A549 treated with CORT108297 at 1 μM for 4 hours (cell line): ENCODE data around the gene RBP3. TPM values are rescaled to one million over a fixed set of nuclear protein-coding genes. Genes with fewer than 3 reads are reported as not detected.

ENCODE experiments used
- total RNA-seq: library from RNA; stranded (reverse); fragments of 200-300 nt; extraction: Qiagen RNA extraction; gene quantifications from 5 replicates; pipeline ENCODE4 v1.2.3, GENCODE V29; 2022

The RBP3 gene
- total RNA-seq: not detected in 5 replicates

DNA sequence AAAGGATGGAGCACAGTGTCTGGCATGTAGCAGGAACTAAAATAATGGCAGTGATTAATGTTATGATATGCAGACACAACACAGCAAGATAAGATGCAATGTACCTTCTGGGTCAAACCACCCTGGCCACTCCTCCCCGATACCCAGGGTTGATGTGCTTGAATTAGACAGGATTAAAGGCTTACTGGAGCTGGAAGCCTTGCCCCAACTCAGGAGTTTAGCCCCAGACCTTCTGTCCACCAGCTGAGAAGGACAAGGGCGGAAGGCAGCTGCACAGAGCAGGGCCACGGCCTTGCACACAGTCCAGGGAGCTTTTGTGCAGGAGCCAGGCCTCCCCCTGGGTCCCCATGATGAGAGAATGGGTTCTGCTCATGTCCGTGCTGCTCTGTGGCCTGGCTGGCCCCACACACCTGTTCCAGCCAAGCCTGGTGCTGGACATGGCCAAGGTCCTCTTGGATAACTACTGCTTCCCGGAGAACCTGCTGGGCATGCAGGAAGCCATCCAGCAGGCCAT lies at the start of gene RBP3:
Gene RBP3, plus strand, starts transcription at position 226 of the 514 bp plus-strand sequence. Its CDS starts 122 bp downstream, at position 348.

GRCh38 chr10:47299611-47300428 lies 48.3 kb upstream of the RBP3 start, which contains the start of gene GDF10:
TSS of gene GDF10 (plus strand) at chr10:47300197. CDS start at chr10:47300652, 455 bp downstream.

GRCh38 chr10:47322300-47323061 lies 25.7 kb upstream of the RBP3 start, which contains the start of gene GDF2:
TSS of gene GDF2 (plus strand) at chr10:47322454. CDS start at chr10:47322669, 215 bp downstream.

DNA sequence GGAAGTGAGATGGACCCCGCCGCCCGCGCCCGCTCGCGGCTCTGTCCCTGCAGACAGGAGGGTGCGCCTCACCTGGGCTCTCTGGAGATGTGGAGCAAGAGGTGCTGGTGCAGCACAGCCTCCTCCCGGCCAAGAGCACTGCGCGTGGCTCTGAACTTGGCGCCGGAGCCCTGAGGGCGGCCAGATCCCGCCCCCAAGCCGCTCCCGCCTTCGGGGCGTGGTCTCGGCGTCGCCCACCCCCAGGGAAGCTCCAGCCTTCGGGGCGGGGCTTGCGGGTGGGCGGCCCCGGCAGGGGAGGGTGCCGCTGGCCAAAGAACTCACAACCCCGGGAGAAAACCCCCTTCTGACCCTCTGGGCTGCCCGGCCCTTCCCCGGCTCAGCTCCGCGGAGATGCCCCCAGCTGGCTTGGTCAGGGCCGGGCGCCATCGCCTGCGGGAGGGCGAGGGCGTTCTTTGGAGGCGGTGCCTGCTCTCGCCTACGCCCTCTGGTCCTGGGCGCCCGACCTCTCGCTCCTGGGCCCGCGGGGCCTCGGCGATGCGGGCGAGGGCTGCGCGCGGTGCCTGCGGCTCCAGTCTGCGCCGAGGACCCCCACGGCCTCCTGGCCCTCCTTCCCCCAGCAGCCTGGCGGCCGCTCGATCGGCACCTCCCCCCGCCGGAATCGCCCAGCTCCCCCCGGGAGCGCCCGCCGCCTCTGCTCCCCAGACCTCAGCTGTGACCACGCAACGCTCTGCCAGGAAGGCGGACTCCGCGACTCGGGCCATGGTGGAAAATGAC lies 36.2 kb downstream of the RBP3 start, which contains the start of gene ZNF488:
Gene ZNF488, minus strand, starts transcription at position 146 of the 774 bp plus-strand sequence. CDS start 15,464 bp downstream, outside the sequence.

Other genes starting within 250 kb of the RBP3 start
- 0.06 to 0.14 TPM (median 0.09 TPM) in 5 replicates for gene GDF10, start 48.2 kb upstream of the RBP3 start, total RNA-seq
- not detected in 5 replicates for gene GDF2, start 25.9 kb upstream of the RBP3 start, total RNA-seq
- 10.3 to 15.1 TPM (median 13.3 TPM) in 5 replicates for gene ZNF488, start 35.9 kb downstream of the RBP3 start, total RNA-seq
- gene ANXA8, start 135.8 kb downstream of the RBP3 start, total RNA-seq: 28.8 to 40.9 TPM (median 33.6 TPM) in 5 replicates
- 1.1 to 1.8 TPM (median 1.5 TPM) in 3 of 5 replicates, not detected in the others for gene FAM25G, start 143.3 kb downstream of the RBP3 start, total RNA-seq
- 9.1 to 11.7 TPM (median 10.3 TPM) in 5 replicates for gene AGAP9, start 175.3 kb downstream of the RBP3 start, total RNA-seq